GM10248 (cell line): ENCODE data around the gene GPR141.
A peak's percentile ranks its signal among the peaks of the same experiment; 100 is the strongest.

ENCODE experiments used
- CTCF ChIA-PET: fragments of 300-600 bp; sonication (Branson Sonifier 250); formaldehyde crosslinking; extraction: SDS; loops from one replicate; lab custom pipeline; 2021; ENCODE audit warnings: antibody characterized with exemption; lab: Yijun Ruan, JAX
- POLR2A ChIA-PET: fragments of 350-650 bp; sonication (Branson Sonifier 250); formaldehyde crosslinking; extraction: SDS; loops from one replicate; lab custom pipeline; 2020; ENCODE audit warnings: antibody characterized with exemption; lab: Yijun Ruan, JAX
- DNase-seq: peaks from one replicate; pipeline ENCODE4 v3.0.0; 2012; ENCODE audit errors: extremely low spot score
- TF ChIP-seq, protein P1 (sequence below): IDR thresholded peaks from 2 replicates; pipeline ENCODE4 v1.5.1; 2012; ENCODE audit warnings: mild to moderate bottlenecking, low read depth; ENCODE audit errors: extremely low read depth, missing control alignments, control extremely low read depth

GPR141 gene

DNA sequence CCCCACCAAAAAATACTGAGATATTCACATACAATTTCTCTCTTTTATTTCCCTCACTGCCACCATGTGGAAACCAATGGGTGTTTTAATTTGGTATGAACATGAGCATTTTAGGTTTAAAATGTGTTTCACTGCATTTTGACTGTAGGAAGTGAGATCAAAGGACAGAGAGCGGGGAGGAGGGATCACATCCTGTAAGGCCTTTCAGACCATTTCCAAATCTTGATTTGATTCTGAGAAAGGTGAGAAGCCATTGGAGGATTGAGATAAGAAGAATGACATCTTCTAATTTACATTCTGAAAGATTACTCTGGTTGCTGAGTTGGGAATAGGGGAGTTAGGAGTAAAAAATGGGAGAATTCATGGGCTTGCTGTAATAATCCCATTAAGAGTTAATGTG lies 42.5 kb downstream of the GPR141 start:
- DNase-seq = no peak
- TF ChIP-seq, protein P1, sequence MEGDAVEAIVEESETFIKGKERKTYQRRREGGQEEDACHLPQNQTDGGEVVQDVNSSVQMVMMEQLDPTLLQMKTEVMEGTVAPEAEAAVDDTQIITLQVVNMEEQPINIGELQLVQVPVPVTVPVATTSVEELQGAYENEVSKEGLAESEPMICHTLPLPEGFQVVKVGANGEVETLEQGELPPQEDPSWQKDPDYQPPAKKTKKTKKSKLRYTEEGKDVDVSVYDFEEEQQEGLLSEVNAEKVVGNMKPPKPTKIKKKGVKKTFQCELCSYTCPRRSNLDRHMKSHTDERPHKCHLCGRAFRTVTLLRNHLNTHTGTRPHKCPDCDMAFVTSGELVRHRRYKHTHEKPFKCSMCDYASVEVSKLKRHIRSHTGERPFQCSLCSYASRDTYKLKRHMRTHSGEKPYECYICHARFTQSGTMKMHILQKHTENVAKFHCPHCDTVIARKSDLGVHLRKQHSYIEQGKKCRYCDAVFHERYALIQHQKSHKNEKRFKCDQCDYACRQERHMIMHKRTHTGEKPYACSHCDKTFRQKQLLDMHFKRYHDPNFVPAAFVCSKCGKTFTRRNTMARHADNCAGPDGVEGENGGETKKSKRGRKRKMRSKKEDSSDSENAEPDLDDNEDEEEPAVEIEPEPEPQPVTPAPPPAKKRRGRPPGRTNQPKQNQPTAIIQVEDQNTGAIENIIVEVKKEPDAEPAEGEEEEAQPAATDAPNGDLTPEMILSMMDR = no peak
- CTCF ChIA-PET = no interaction called here
- POLR2A ChIA-PET = no interaction called here

DNA sequence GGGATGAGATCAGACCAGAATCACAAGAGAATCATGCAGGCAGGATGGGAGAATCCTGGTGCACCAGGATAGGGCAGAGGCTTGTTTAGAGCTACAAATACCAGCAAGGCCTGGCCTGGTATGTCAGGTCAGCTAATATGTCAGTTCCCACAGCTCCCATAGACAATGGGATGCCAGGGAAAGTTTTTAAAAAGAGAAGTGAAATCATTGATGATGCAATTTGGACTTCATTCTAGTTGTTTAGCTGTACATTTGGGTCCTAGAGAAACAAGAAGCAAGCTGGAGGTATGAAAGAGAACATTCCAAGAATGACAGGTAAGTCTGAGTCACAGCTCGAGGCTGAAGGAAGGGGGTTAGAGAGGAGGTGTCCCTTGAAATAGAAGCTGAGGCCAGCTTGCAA lies 45.2 kb downstream of the GPR141 start:
- DNase-seq = no peak
- ChIA-PET POLR2A (no interaction called here), CTCF (interaction anchor here (0.8 to 1.9 kb wide), 5 partner anchors 10 to 233 kb away, joined by 3 to 6 read pairs (median 3); no protein-coding TSS in a partner anchor)
- TF ChIP-seq, protein P1 = no peak

DNA sequence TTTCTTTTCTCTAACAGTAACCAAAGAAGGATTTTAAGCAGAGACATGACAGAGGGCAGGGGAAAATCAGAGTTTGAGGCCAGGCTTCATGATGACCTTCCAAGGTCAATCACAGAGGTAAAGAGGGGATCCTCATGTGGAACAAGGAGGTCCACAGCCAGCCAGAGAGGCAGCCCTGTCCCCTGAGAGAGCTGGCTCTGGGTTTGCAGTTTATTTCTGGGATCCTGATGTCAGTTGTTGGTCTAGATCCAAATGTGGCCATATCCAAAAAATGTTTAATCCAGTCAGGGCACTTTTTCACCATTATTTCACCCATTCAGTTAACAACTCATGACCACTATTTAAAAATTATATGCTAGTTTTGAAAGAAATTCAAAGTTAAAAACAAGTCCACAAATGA lies 45.6 kb downstream of the GPR141 start:
- CTCF ChIA-PET = interaction anchor here (1.1 to 1.9 kb wide), 5 partner anchors 10 to 103 kb away, joined by 3 to 6 read pairs (median 4); no protein-coding TSS in a partner anchor
- TF ChIP-seq, protein P1 = no peak
- no peak for DNase-seq
- POLR2A ChIA-PET = no interaction called here

DNA sequence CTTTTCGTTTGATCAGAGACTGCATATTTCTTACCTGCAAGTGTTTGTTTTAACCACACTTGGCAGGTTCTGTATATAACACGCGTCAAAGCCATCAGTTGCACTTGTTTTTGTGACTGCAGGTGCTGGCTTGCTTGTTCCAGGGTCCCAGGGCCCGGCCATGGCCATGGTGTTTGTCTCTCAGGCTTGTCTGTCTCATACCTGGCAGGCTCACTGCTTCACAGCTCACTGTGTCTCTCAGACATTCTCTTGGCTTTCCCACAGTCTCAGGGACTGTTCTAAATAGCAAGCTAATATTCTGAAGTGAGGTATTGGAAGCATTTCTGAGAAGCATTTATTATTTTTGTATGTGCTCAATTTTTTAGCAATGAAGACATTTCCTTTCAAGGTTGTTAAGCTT lies 46.9 kb downstream of the GPR141 start:
- ChIA-PET POLR2A (no interaction called here), CTCF (interaction anchor here (1.0 to 2.0 kb wide), 9 partner anchors 11 to 377 kb away, joined by 3 to 8 read pairs (median 3); no protein-coding TSS in a partner anchor)
- TF ChIP-seq, protein P1 = no peak
- DNase-seq = no peak

DNA sequence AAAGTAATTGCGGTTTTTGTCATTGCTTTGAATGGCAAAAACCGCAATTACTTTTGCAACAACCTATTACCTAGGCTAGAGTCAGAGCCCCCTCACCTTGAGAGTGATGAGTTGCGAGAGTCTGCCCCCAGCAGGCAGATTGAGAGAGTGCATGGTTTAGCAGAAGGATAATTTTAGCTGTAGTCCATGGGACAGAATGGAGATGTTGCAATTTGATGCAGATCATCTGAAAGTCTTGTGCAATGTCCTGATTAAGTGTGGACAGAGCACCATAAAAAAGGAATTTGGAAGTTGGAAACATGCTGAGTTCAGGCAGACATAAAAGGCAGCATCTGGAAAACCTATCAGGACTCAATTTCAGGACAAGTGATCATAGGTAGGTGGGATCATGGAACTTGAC lies 48.7 kb downstream of the GPR141 start:
- CTCF ChIA-PET = interaction anchor here (0.6 to 1.9 kb wide), 27 partner anchors 9 to 237 kb away, joined by 3 to 13 read pairs (median 4); no protein-coding TSS in a partner anchor
- POLR2A ChIA-PET = no interaction called here
- TF ChIP-seq, protein P1 = peak; percentile 83
- DNase-seq = peak; percentile 65

DNA sequence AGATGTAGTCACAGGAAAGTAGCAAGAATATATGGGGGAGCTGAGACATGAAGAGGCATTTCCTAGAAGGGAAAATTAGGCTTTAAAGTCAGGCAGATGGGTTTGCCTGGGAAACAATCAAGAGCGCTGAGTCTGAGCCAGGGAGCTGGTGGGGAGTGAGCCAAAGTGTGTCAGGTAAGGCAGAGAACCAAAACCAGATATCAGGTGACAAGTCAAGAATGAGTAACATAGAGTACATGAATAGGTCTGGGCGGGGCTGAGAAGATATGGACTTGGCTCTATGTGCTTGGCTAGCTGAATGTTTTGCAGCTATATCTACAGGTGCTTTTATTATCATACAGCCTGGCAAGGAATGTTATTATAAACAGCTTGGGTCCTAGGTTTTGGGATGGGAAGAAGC lies 49.3 kb downstream of the GPR141 start:
- TF ChIP-seq, protein P1 = no peak
- POLR2A ChIA-PET = no interaction called here
- no peak for DNase-seq
- CTCF ChIA-PET = interaction anchor here (0.6 to 1.9 kb wide), 27 partner anchors 9 to 238 kb away, joined by 3 to 13 read pairs (median 4); no protein-coding TSS in a partner anchor
